Panc1 (cell line): ENCODE measurements around the gene ADGRD1.

Experiments used
- SIN3A ChIP-seq: IDR thresholded peaks from 2 replicates; pipeline ENCODE4 v1.6.1; 2012; ENCODE audit warnings: low read depth, mild to moderate bottlenecking, low read length, moderate library complexity, borderline replicate concordance; ENCODE audit not compliant: insufficient read depth
- TCF7L2 ChIP-seq: IDR thresholded peaks from 2 replicates; pipeline ENCODE4 v1.6.1; 2011; ENCODE audit warnings: mild to moderate bottlenecking, low read depth, low read length, inconsistent platforms

- TF ChIP-seq SIN3A (no peak), TCF7L2 (no peak)
Measured at GRCh38 chr12:131120831-131121271, 167.1 kb downstream of the ADGRD1 start.
